Calu3 (cell line): ENCODE results near the gene TNFAIP3. TPM values are rescaled to one million over a fixed set of nuclear protein-coding genes. Genes with fewer than 3 reads are reported as not detected.

Experiments used
- BruUV-seq: library from RNA; stranded (reverse); fragments of 400-500 nt; replicated peaks from 2 replicates; lab custom pipeline; 2021; lab: Mats Ljungman, UMichigan
- CTCF ChIA-PET: fragments of 300-600 bp; sonication (Branson Sonifier 250); formaldehyde crosslinking; loops from one replicate; lab custom pipeline; 2022; ENCODE audit warnings: antibody characterized with exemption; lab: Charles Lee
- DNase-seq: peaks from one replicate; pipeline ENCODE4 v3.0.0; 2022
- H3K27ac Mint-ChIP-seq: one replicate; pipeline ENCODE4 v1.8.0; 2022; ENCODE audit warnings: mixed read lengths; ENCODE audit not compliant: unreplicated experiment
- H3K27me3 Mint-ChIP-seq: one replicate; pipeline ENCODE4 v1.8.0; 2022; ENCODE audit warnings: mixed read lengths; ENCODE audit not compliant: unreplicated experiment
- H3K36me3 Mint-ChIP-seq: one replicate; pipeline ENCODE4 v1.8.0; 2022; ENCODE audit warnings: mild to moderate bottlenecking, moderate library complexity, mixed read lengths; ENCODE audit not compliant: insufficient read depth, unreplicated experiment
- H3K4me1 Mint-ChIP-seq: one replicate; pipeline ENCODE4 v1.8.0; 2022; ENCODE audit warnings: mild to moderate bottlenecking, low read depth, mixed read lengths; ENCODE audit not compliant: unreplicated experiment
- H3K4me3 Mint-ChIP-seq: one replicate; pipeline ENCODE4 v1.8.0; 2022; ENCODE audit warnings: mild to moderate bottlenecking, low read depth, moderate library complexity, mixed read lengths; ENCODE audit not compliant: unreplicated experiment
- H3K9me3 Mint-ChIP-seq: one replicate; pipeline ENCODE4 v1.8.0; 2022; ENCODE audit warnings: low read depth, mixed read lengths; ENCODE audit not compliant: unreplicated experiment
- intact Hi-C: fragments of 100-400 bp; cut with micrococcal nuclease; formaldehyde crosslinking; loops from one replicate; pipeline ENCODE4 v1.10.0; 2022; ENCODE audit not compliant: unreplicated experiment
- total RNA-seq: library from RNA; stranded (reverse); gene quantifications from 2 replicates; pipeline ENCODE4 v1.2.3, GENCODE V29; 2022
- TF ChIP-seq, protein P1 (sequence below): fragments of 200-600 bp; IDR thresholded peaks from one replicate; pipeline ENCODE4 v1.8.0; 2022; ENCODE audit warnings: antibody characterized with exemption; ENCODE audit not compliant: unreplicated experiment

The TNFAIP3 gene
- total RNA-seq, 1 experiment from 2014 or later: 22.6 TPM

DNA sequence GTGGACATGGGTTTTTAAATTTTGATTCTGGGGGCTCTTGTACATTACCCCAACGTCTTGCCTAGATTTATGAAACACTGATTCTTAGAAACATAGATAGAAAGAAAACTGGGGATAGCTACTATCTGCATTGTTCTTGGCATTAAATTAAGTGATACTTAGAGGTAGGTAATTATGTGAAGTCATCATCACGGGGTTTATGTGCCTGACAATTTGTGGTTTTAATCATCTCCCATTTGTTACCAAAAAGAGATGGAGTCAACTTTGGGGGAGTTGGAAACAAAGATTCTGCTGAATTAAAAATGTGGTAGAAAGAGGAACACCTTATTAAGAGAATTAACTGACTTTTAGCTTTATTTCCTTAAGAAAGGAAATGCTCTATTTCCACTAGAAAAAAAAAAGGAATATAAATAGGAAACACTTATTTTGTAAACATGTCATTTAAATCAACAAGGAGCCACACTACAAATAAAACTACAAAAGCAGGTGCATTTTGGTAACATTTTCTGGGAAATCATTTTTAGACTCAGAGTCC, 5.6 kb downstream of the TNFAIP3 start:
- Mint-ChIP-seq H3K4me1 (peaks cover 36% of the 10 kb centered on the region), H3K27ac (peak overlapping the region; percentile 71), H3K27me3 (no peaks in the 10 kb centered on the region), H3K36me3 (peaks cover 27% of the 10 kb centered on the region), H3K4me3 (peak overlapping the region; percentile 48), H3K9me3 (no peaks in the 10 kb centered on the region)
- intact Hi-C loops: loop anchor here (5.0 kb wide), 1 partner anchor 35 kb away; no protein-coding TSS in a partner anchor
- no peak for DNase-seq
- CTCF ChIA-PET: interaction anchor here (0.6 to 1.8 kb wide), 4 partner anchors 66 to 222 kb away, joined by 3 to 5 read pairs (median 4); no protein-coding TSS in a partner anchor
- TF ChIP-seq, protein P1, sequence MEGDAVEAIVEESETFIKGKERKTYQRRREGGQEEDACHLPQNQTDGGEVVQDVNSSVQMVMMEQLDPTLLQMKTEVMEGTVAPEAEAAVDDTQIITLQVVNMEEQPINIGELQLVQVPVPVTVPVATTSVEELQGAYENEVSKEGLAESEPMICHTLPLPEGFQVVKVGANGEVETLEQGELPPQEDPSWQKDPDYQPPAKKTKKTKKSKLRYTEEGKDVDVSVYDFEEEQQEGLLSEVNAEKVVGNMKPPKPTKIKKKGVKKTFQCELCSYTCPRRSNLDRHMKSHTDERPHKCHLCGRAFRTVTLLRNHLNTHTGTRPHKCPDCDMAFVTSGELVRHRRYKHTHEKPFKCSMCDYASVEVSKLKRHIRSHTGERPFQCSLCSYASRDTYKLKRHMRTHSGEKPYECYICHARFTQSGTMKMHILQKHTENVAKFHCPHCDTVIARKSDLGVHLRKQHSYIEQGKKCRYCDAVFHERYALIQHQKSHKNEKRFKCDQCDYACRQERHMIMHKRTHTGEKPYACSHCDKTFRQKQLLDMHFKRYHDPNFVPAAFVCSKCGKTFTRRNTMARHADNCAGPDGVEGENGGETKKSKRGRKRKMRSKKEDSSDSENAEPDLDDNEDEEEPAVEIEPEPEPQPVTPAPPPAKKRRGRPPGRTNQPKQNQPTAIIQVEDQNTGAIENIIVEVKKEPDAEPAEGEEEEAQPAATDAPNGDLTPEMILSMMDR: no peak
- no TSS peak for BruUV-seq

DNA sequence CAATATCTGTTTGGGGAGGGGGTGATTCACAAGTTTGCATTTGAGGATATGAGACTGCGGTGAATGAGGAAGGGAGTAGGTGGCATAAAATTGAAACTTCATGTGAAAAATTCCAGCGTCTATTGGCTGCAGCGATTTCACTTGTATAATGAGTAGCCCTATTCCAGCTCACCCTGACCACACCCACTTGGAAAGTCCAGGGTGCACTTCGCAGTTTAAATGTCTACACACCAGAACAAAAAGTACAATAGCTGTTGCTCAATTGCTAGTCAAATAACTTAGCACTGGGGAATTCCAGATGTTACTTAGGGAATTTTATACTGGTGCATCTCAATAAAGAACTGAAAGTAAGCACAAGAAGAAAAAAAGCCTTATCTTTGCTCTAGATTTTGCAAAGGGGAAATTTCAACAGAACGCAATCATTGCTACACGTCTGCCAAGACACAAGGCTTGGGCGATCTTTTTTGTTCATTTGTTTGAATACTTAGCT, 6.3 kb downstream of the TNFAIP3 start:
- CTCF ChIA-PET: interaction anchor here (0.6 to 1.8 kb wide), 2 partner anchors 72 to 163 kb away, joined by 4 to 5 read pairs; no protein-coding TSS in a partner anchor
- no TSS peak for BruUV-seq
- intact Hi-C loops: loop anchor here (5.0 kb wide), 1 partner anchor 34 kb away; no protein-coding TSS in a partner anchor
- H3K4me3 Mint-ChIP-seq: peak overlapping the region; percentile 48
- TF ChIP-seq, protein P1: no peak
- peaks cover 36% of the 10 kb centered on the region for H3K4me1 Mint-ChIP-seq
- H3K9me3 Mint-ChIP-seq: no peaks in the 10 kb centered on the region
- H3K27me3 Mint-ChIP-seq: no peaks in the 10 kb centered on the region
- peak; percentile 63 for DNase-seq
- H3K27ac Mint-ChIP-seq: peak overlapping the region; percentile 71
- H3K36me3 Mint-ChIP-seq: peaks cover 20% of the 10 kb centered on the region

DNA sequence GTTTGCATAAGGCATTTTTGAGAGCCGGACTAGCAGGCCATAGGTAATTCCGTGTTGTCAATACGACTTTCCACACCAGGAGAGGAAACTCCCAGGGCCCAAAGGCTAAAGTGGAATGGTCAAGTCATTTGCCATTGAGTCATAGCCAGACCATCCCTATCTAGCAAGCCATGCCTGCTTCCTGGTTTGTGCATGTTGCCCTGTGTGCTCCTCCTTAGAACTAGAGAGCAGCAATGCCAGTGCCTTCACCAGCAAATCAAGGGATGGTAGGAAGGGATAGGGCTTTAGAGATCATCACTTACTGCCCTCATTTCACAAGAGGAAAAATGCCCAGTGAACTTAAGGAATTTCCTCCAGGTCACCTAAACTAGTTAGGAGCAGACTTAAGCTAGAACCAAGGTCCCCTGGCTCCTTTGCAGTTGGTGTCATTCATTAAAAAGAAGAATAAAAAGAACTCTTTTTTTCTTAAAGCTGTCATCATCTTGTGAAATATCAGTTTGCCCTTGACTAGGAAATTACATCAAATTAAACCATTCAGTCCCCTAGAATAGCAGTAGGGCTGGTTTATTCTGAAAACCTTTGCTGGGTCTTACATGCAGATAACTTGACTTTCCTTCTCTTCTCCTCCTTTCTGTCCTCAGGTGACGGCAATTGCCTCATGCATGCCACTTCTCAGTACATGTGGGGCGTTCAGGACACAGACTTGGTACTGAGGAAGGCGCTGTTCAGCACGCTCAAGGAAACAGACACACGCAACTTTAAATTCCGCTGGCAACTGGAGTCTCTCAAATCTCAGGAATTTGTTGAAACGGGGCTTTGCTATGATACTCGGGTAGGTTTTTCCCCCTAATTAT, 7.4 kb downstream of the TNFAIP3 start:
- H3K4me3 Mint-ChIP-seq: no peak overlapping the region
- no peaks in the 10 kb centered on the region for H3K9me3 Mint-ChIP-seq
- no peak overlapping the region for H3K27ac Mint-ChIP-seq
- TF ChIP-seq, protein P1: no peak
- no peaks in the 10 kb centered on the region for H3K27me3 Mint-ChIP-seq
- DNase-seq: no peak
- intact Hi-C loops: loop anchor here (5.0 kb wide), 1 partner anchor 33 kb away; no protein-coding TSS in a partner anchor
- CTCF ChIA-PET: no interaction called here
- H3K36me3 Mint-ChIP-seq: peaks cover 11% of the 10 kb centered on the region
- BruUV-seq: no TSS peak
- H3K4me1 Mint-ChIP-seq: peaks cover 34% of the 10 kb centered on the region

DNA sequence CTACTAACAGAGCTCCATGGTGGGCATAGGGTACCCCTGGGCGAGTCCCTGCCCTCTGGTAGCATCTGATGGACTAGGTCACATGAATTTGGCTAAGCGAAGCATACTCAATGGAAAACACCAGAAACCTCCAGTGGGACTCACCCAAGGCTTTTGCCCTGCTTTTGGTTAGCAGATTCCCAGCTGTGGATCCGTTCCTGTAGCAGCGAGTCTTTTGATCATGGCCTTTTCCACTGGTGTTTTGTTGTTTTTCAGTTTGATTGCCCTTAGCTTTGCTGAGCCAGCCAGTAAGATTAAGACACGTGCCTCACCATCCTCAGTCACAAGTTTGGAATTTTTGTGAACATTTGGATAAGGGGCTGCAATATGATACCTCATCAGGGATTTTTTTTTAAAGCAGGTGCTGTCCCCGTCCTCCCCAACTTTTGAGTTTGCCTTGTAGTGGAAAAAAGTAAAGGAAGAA, 8.0 kb downstream of the TNFAIP3 start:
- intact Hi-C loops: no loop called here
- TF ChIP-seq, protein P1: no peak
- peaks cover 9% of the 10 kb centered on the region for H3K36me3 Mint-ChIP-seq
- no TSS peak for BruUV-seq
- H3K9me3 Mint-ChIP-seq: no peaks in the 10 kb centered on the region
- CTCF ChIA-PET: no interaction called here
- DNase-seq: no peak
- peaks cover 28% of the 10 kb centered on the region for H3K4me1 Mint-ChIP-seq
- H3K4me3 Mint-ChIP-seq: no peak overlapping the region
- no peaks in the 10 kb centered on the region for H3K27me3 Mint-ChIP-seq
- H3K27ac Mint-ChIP-seq: no peak overlapping the region
